Measurements from ENCODE around the gene OXTR.

OXTR gene

GRCh38 chr3:8702560-8702959, 66.9 kb downstream of the OXTR start:
- H3K4me2 ChIP-seq (ENCODE audit: low read length): no peak overlapping the region
- no peak for TF ChIP-seq CTCF (IDR thresholded peaks at IDR 0.05)
- no peaks in the 10 kb centered on the region for H3K79me2 ChIP-seq
- H3K4me3 ChIP-seq (ENCODE audit: low read depth, low read length): no peak overlapping the region
- no peaks in the 10 kb centered on the region for H3K4me1 ChIP-seq
- no peaks in the 10 kb centered on the region for H3K36me3 ChIP-seq (ENCODE audit: control insufficient read depth, insufficient read depth, low read length)
- no peak overlapping the region for H2AFZ ChIP-seq
- no peak overlapping the region for H3K9ac ChIP-seq
- no peak overlapping the region for H3K27ac ChIP-seq
- H3K27me3 ChIP-seq (ENCODE audit: control insufficient read depth, insufficient read depth, low read length): no peaks in the 10 kb centered on the region
- H3K9me3 ChIP-seq (ENCODE audit: control insufficient read depth, low read length): no peaks in the 10 kb centered on the region

All from parathyroid adenoma (tissue), 2 donors.